COLO829 (cell line): ENCODE results near the gene MUC5AC.
"Not testable (repeated sequence)": the region's sequence is repeated elsewhere in the genome, so short reads cannot be mapped to it uniquely, and the experiment has no call there.

Experiments used
- DNase-seq: peaks from one replicate; pipeline ENCODE4 v3.0.0; 2012; ENCODE audit warnings: low spot score

MUC5AC gene

GRCh38 chr11:1177771-1178090, 20.0 kb downstream of the MUC5AC start:
- no peak for DNase-seq

GRCh38 chr11:1178201-1178885, 20.6 kb downstream of the MUC5AC start:
- no peak for DNase-seq

- no peak for DNase-seq
Observed at GRCh38 chr11:1178906-1179305, 21.2 kb downstream of the MUC5AC start.

GRCh38 chr11:1179641-1180040, 21.9 kb downstream of the MUC5AC start:
- no peak for DNase-seq

GRCh38 chr11:1180171-1180570, 22.4 kb downstream of the MUC5AC start:
- no peak for DNase-seq

GRCh38 chr11:1180947-1181391, 23.2 kb downstream of the MUC5AC start:
- no peak for DNase-seq

- no peak for DNase-seq
Observed at GRCh38 chr11:1181420-1181819, 23.7 kb downstream of the MUC5AC start.

- no peak for DNase-seq
Observed at GRCh38 chr11:1181853-1182535, 24.2 kb downstream of the MUC5AC start.

- not testable (repeated sequence) for DNase-seq
Observed at GRCh38 chr11:1184139-1184538, 26.4 kb downstream of the MUC5AC start.

- DNase-seq = not testable (repeated sequence)
Observed at GRCh38 chr11:1188451-1189130, 30.8 kb downstream of the MUC5AC start.

- not testable (repeated sequence) for DNase-seq
Observed at GRCh38 chr11:1189816-1190215, 32.1 kb downstream of the MUC5AC start.

GRCh38 chr11:1191786-1192470, 34.2 kb downstream of the MUC5AC start:
- DNase-seq = not testable (repeated sequence)

GRCh38 chr11:1192741-1193325, 35.1 kb downstream of the MUC5AC start:
- DNase-seq = no peak

- no peak for DNase-seq
Observed at GRCh38 chr11:1193326-1194230, 35.8 kb downstream of the MUC5AC start.

GRCh38 chr11:1194231-1194976, 36.7 kb downstream of the MUC5AC start:
- DNase-seq = no peak

GRCh38 chr11:1194977-1195681, 37.4 kb downstream of the MUC5AC start:
- no peak for DNase-seq

- DNase-seq = no peak
Observed at GRCh38 chr11:1195682-1196515, 38.1 kb downstream of the MUC5AC start.

- DNase-seq = no peak
Observed at GRCh38 chr11:1196516-1197391, 39.0 kb downstream of the MUC5AC start.
